NCI-H1092 (cell line): ENCODE results near the gene CRYGA.
"Not testable (repeated sequence)": the region's sequence is repeated elsewhere in the genome, so short reads cannot be mapped to it uniquely, and the experiment has no call there.

ENCODE experiments used
- DNase-seq: peaks from one replicate; lab custom pipeline; 2025; lab: John Stamatoyannopoulos, UW

Gene CRYGA

GRCh38 chr2:208164951-208165755 lies 1.8 kb upstream of the CRYGA start:
- no peak for DNase-seq

GRCh38 chr2:208156439-208156838 lies 7.0 kb downstream of the CRYGA start:
- DNase-seq = no peak

DNA sequence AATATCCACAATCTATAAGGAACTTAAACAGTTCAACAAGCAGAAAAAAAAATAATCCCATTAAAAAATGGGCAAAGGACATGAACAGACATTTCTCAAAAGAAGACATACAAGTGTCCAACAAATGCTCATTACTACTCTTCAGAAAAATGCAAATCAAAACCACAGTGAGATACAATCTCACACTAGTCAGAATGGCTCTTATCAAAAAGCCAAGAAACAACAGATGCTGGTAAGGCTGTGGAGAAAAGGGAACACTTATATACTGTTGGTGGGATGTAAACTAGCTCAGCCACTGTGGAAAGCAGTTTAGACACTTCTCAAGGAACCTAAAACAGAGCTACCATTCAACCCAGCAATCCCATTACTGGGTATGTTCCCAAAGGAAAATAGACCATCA lies 10.2 kb downstream of the CRYGA start:
- no peak for DNase-seq

DNA sequence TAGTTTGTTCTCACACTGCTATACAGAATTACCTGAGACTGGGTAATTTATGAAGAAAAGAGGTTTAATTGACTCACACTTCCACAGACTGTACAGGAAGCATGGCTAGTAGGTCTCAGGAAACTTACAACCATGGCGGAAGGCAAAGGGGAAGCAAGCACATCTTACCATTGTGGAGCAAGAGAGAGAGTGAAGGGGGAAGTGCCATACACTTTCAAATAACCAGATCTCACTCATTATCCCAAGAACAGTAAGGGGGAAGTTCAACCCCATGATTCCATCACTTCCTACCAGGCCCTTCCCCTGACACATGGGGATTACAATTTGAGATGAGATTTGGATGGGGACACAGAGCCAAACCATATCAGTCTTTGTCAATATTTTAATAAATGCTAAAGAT lies 12.4 kb downstream of the CRYGA start:
- no peak for DNase-seq

GRCh38 chr2:208150094-208150493 lies 13.3 kb downstream of the CRYGA start:
- DNase-seq = no peak

DNA sequence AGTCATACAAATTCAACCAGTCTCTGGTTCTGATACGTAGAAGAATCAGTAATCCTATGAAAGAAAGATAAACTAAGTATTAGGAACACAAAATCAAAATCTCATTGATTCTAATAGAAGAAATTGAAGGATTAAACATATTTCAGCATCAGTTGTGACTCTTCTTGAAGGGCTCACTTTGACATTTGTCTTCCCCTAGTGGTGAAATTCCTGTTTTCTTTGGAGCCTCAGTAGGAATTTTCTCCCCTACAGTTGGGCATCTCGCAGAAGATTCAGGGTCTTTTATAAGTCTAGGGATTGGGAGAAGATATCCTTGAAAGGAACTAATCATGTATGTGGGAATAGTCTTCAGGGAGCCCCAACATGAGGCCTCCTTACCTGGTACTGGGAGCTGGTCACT lies 14.6 kb downstream of the CRYGA start:
- no peak for DNase-seq

- DNase-seq = no peak
These were observed 15.6 kb downstream of the CRYGA start for GRCh38 chr2:208147759-208148158.

- no peak for DNase-seq
These were observed 16.4 kb downstream of the CRYGA start for GRCh38 chr2:208147008-208147407.

DNA sequence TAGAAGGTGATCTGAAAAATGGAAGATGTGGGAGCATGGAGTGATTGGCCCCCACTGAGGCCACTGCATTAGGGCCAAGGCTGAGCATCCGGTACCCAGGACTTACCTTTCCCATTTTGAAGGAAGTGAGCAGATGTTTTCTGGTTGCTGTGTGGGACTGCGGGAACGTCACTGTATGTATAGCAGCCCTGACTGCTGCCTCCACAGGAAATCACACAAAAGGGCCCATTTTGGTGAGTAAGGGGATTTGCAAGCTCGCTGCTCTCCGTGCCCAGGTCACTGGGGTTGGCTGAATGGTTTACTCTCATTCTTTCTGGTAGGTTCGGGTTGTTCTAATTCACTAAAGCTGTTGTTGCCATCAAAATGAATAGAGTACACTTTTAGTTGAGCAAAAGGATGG lies 17.4 kb downstream of the CRYGA start, which contains the start of gene CRYGB:
TSS of gene CRYGB (minus strand) at position 153 of the 400 bp plus-strand sequence. CDS start at position 115, 38 bp downstream.
- no peak for DNase-seq

- no peak for DNase-seq
These were observed 20.2 kb downstream of the CRYGA start for GRCh38 chr2:208142925-208143799.

DNA sequence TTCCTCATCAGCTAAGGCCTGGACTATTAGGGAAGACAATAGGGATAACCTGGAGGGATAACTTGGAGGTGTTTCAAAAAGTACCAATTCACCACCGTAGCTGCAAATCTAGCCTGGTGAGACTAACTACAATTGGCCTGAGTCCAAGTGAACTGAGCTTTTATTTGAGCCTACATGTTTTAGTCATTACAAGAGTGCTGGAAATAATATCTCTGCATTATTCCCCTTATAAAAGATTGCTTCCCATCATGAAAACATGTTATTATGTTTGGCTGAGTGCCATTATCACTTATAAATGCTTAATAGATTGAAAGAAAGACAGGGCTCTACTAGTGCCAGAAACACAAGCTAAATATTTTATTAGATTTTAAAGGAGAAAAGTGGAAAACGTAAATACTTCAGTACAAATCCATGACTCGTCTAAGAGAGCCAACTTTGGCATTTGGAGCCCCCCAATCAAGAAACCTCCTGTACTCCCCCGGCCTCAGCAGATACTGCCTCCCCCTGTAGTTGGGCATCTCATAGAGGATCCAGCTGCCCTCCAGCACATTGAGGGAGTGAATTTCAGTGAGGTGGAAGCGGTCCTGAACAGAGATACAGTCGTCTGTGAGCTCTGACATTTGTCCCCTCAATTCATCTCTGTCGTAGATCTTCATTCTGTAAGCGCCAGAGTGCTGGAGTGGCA lies 21.0 kb downstream of the CRYGA start:
- peak; percentile 62 for DNase-seq

DNA sequence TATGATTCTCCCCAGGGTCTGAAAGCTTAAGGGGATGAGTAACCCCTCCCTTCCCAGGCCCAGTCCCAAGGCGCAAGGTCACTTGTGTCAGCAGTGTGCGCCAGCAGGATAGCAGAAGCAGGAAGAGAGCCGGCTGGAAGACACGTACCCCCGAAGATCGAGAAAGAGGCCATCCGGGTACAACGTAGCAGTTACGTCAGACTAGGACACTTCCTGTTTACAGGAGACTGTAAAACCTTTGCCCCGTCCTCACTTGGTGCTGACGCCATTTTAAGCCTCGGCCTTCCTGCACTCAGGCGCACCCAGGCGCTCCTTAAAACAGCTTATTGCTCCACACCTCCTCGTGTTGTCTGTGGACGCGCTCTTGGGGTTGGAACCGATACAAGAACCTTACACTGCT lies 23.9 kb downstream of the CRYGA start:
- DNase-seq = no peak

DNA sequence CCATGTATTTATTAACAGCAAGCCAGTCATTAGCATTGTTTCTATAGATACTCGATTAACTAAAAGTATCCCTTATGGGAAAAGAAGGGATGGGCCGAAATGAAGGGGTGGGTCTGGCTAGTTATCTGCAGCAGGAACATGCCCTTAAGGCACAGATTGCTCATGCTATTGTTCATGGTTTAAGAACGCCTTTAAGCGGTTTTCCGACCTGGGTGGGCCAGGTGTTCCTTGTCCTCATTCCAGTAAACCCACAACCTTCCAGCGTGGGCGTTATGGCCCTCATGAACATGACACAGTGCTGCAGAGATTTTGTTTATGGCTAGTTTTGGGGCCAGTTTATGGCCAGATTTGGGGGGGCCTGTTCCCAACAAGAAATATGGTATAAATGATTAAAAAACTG lies 25.1 kb downstream of the CRYGA start:
- not testable (repeated sequence) for DNase-seq

- no peak for DNase-seq
These were observed 26.7 kb downstream of the CRYGA start for GRCh38 chr2:208136716-208137094.

DNA sequence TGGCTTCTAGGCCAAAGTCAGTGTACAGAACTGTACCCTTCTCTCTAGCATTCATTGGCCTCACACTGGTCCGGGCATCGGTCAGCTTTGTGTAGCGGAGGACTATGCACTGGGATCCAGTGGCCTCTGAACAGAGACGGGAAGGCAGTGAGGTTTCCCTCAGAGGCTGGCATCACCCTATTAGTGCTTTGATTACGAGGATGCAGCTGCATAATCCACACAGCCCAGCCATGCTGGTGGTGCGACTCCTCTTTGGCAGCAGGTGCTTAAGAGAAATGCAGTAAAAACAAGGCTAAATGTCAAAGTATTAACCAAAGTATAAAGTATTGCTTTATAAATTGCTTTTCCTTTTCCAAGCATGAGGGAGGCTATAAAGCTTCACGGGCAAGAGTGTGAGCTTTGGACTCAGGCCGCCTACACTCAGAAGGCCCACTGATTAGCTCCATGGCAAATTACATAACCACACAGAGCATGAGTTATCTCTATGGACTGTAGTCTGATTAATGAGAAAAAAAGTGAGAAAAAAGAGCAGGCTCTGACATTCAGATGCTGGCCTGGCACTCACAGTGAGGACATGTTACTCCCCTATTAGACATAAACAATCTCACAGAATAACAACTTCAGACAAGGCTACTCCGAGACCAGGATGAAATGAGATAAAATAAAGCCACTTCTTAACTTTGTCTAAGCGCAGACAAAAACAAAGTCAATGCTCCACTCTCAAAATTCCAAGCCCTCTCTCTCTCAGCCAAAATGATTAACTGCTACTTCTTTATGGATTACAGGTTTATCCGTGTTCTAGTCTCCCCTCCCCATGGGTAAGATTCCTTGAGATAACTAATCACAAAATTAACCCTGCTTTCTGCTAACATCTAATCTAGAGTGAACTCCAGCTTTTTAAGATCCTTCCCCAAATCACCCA lies 27.3 kb downstream of the CRYGA start:
- DNase-seq = no peak

- no peak for DNase-seq
These were observed 28.3 kb downstream of the CRYGA start for GRCh38 chr2:208134928-208135586.

DNA sequence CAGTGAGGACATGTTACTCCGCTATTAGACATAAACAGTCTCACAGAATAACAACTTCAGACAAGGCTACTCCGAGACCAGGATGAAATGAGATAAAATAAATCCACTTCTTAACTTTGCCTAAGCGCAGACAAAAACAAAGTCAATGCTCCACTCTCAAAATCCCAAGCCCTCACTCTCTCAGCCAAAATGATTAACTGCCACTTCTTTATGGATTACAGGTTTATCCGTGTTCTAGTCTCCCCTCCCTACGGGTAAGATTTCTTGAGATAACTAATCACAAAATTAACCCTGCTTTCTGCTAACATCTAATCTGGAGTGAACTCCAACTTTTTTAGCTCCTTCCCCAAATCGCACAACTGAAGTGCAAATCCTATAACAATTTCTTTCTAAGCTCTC lies 32.7 kb downstream of the CRYGA start:
- DNase-seq = no peak

DNA sequence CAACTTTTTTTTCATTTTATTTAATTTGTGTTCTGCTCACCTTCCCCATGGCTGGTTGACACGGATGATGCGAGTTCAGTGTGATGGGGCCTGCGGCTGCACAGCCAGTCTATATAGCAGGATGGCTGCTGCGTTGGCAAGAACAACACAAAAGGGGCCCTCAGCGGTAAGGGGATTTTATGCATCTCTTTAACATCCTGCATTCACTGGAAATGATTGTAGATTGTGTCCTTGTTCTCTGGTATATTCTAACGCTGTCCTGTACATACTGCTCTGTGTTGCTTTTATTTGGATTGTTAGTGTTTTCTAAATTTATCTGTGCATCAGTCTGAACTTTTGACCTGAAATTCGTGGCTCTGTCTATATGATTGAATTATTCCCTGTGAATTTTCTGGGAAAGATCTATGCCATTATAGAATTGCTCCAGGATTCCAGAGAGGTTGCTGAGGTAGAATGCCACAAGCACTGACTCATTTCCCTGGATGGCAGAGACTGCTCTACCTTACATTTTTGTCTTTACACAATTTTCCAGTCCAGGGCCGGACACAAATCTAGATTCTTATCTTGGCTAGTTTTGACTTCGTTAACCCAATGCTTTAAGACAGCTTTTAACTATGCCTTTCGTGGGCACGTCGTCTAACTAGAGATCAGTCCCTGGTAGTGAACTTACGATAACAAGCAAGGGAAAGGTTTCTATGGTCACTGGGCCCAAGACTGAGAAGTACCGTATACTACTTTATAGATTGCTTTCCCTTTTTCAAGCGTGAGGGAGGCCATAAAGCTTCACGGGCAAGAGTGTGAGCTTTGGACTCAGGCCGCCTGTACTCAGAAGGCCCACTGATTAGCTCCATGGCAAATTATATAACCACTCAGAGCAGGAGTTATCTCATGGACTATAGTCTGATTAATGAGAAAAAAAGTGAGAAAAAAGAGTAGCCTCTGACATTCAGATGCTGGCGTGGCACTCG lies 33.4 kb downstream of the CRYGA start, which contains the start of gene CRYGC:
TSS of gene CRYGC (minus strand) at position 85 of the 968 bp plus-strand sequence. CDS start at position 49, 36 bp downstream.
- DNase-seq = no peak

GRCh38 chr2:208128136-208128535 lies 35.3 kb downstream of the CRYGA start:
- no peak for DNase-seq

DNA sequence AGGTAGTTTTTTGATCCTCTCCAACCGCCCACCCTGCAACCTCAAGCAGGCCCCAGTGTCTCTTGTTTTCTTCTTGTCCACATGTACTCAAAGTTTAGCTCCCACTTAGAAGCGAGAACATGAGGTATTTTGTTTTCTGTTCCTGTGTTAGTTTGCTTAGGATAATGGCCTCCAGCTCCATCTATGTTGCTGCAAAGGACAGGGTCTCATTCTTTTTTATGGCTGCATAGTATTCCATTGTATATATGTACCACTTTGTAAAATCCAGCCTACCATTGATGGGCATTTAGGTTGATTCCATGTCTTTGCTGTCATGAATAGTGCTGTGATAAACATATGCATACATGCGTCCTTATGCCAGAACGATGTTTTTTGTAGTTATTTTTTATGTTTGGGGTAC lies 36.3 kb downstream of the CRYGA start:
- no peak for DNase-seq
